Fibroblast of lung (primary cell): ENCODE measurements around the gene PSMA7.

Source experiments
- EZH2 ChIP-seq: IDR thresholded peaks from 2 replicates; pipeline ENCODE4 v1.5.1; 2012; ENCODE audit warnings: low read length, control low read depth, mild to moderate bottlenecking; ENCODE audit errors: missing control alignments
- TF ChIP-seq, protein P1 (sequence below), 2 donors: IDR thresholded peaks in 1 of 2; conservative IDR thresholded peaks in 1 of 2; 1 replicate in 1 of 2; 2 replicates in 1 of 2; pipeline ENCODE4 v1.5.1; 2011 to 2012; ENCODE audit warnings: low read length in 2 of 2, control low read depth in 1 of 2, inconsistent platforms in 1 of 2, low read depth in 1 of 2, mild to moderate bottlenecking in 1 of 2

DNA sequence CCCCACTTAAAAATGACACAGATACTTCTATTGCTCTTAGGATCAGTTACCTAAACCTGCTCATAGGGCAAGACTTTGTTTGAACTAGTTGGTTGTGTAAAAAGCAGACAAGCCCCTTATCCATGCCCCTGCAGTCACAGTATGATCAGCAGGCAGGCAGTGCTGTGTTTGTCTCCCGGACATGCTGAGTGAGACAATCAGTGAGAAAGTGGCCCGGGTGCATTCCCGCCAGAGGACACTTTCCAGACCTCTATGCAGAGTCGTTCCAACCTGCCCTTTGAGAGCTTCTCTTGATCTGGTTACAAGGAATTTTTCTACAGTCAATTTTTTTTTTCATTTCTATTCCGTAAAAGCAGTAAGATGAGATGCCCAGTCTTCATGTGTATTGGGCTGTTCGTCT is 14.7 kb downstream of the PSMA7 start:
- TF ChIP-seq EZH2 = no peak
- TF ChIP-seq, protein P1, sequence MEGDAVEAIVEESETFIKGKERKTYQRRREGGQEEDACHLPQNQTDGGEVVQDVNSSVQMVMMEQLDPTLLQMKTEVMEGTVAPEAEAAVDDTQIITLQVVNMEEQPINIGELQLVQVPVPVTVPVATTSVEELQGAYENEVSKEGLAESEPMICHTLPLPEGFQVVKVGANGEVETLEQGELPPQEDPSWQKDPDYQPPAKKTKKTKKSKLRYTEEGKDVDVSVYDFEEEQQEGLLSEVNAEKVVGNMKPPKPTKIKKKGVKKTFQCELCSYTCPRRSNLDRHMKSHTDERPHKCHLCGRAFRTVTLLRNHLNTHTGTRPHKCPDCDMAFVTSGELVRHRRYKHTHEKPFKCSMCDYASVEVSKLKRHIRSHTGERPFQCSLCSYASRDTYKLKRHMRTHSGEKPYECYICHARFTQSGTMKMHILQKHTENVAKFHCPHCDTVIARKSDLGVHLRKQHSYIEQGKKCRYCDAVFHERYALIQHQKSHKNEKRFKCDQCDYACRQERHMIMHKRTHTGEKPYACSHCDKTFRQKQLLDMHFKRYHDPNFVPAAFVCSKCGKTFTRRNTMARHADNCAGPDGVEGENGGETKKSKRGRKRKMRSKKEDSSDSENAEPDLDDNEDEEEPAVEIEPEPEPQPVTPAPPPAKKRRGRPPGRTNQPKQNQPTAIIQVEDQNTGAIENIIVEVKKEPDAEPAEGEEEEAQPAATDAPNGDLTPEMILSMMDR (conservative IDR thresholded peaks at IDR 0.05 in 1 of 2, IDR thresholded peaks at IDR 0.05 in 1 of 2; ENCODE audit: low read depth in 1 of 2, low read length in 2 of 2) = no peak
